Mucosa of stomach (tissue), 1 donor: Measurements from ENCODE around the gene HES1.

Experiments used
- H3K27me3 ChIP-seq: one replicate; pipeline ENCODE4 v1.7.0; 2013; ENCODE audit warnings: mild to moderate bottlenecking, low read length; ENCODE audit not compliant: control insufficient read depth, insufficient read depth
- H3K36me3 ChIP-seq: one replicate; pipeline ENCODE4 v1.7.0; 2013; ENCODE audit warnings: low read length; ENCODE audit not compliant: control insufficient read depth, insufficient read depth
- H3K4me1 ChIP-seq: one replicate; pipeline ENCODE4 v1.7.0; 2013; ENCODE audit warnings: mild to moderate bottlenecking, low read length; ENCODE audit not compliant: control insufficient read depth, insufficient read depth
- H3K4me3 ChIP-seq: one replicate; pipeline ENCODE4 v1.7.0; 2013; ENCODE audit warnings: low read length
- H3K9ac ChIP-seq: one replicate; pipeline ENCODE4 v1.7.0; 2013; ENCODE audit warnings: mild to moderate bottlenecking, low read length, moderate library complexity
- H3K9me3 ChIP-seq: one replicate; pipeline ENCODE4 v1.7.0; 2013; ENCODE audit warnings: mild to moderate bottlenecking, low read length, moderate library complexity; ENCODE audit not compliant: control insufficient read depth
- donor health status: Pancreatic carcinoma.

The HES1 gene

DNA sequence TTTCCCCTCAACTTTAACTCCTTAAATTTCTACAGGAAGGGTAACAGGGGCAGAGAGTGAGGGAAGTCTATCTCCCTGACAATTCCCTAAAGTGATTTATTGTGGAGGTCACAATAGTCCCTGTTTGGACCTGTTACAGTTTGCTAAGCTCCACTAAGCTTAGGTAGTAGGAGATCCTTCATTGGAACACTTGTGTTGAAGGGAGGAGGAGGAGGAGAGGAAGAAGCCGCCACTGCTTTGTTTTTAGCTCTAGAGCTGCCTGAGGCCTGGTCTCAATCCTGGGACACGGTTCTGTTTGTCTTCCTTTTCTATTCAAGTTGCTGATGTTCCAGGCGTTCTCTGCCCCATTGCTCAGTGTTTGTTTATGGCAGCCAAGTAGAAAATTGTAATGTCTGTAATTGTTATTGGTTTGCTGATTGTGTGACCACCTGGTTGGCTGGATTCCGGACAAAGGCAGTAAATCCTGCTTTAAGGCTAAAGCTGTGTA lies 48.4 kb downstream of the HES1 start:
- Histone ChIP-seq H3K9me3 (no peaks in the 10 kb centered on the region), H3K9ac (no peak overlapping the region)

DNA sequence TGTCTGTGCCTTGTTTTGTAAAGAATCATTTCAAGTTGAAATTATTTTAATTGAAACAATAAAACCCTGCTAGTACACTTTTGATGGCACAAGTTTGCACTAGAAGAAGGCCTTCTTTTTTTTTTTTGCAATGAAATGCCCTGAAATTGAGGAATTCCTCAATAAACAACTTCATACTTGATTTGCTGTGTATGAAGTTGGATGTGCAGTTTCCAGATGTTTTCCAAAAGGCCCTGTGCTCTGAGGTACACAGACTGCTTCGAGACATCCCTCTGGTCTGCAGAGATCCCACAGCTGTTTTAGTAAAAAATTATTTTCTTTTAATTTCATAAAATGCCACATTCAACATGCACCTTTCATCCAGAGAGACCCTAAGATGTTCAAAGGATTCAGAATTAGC lies 48.9 kb downstream of the HES1 start:
- H3K4me1 ChIP-seq, result peaks cover 9% of the 10 kb centered on the region
- H3K9me3 ChIP-seq, result no peaks in the 10 kb centered on the region
- no peak overlapping the region for H3K9ac ChIP-seq
- no peak overlapping the region for H3K4me3 ChIP-seq
- no peaks in the 10 kb centered on the region for H3K27me3 ChIP-seq
- no peaks in the 10 kb centered on the region for H3K36me3 ChIP-seq

More for the DNA sequence above, 48.4 kb downstream of the HES1 start:
- H3K27me3 ChIP-seq, result no peaks in the 10 kb centered on the region
- H3K36me3 ChIP-seq, result no peaks in the 10 kb centered on the region
- H3K4me3 ChIP-seq, result no peak overlapping the region
- H3K4me1 ChIP-seq, result peaks cover 9% of the 10 kb centered on the region

DNA sequence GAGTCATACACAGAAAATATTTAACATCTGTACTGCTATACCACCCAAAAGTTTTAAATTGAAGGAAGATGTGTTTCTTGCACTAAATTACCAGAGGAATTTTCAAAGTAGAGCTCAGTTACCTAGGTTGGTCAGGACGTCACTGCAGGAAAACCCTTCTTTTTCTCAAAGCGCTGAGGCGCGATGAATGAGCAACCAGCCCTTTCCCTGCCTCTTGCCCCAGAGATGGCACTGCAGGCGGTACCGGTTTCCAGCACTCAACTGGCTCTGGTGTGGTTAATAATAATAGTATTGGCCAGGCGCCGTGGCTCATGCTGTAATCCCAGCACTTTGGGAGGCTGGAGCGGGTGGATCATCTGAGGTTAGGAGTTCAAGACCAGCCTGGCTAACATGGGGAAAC lies 49.3 kb downstream of the HES1 start:
- Histone ChIP-seq H3K9me3 (no peaks in the 10 kb centered on the region), H3K4me1 (peaks cover 9% of the 10 kb centered on the region), H3K27me3 (no peaks in the 10 kb centered on the region), H3K9ac (no peak overlapping the region), H3K4me3 (no peak overlapping the region), H3K36me3 (no peaks in the 10 kb centered on the region)

DNA sequence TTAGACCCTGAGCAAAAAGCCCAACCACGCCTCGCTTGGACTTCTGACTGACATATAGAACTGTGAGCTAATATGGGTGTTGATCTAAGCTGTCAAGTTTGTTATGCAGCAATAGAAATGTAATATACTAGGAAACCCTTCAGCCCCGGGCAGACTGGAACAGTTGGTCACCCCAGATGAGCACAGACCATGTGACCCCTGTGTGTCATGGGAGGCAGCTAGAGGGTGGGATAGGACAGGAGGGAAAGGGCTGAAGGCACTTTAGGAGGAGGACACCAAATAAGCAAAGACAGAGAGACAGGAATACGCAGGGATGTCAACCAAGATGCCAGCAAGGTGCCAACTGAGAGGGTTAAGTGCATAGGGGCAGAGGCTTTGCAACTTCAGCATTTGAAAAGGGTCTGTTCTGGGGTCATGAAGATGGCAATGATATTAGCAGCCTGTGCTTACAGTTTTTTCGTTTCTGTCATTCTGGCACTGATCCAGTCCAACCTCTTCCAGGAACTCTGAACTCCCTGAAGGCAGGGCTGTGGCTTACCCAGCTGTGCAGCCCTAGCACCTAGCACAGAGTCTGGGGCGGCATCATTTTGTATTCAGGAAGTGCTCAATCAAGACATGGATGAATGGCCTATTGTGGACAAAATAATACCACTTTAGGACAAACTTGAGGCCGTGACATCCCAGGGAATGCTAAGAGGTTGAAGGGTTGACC lies 51.4 kb downstream of the HES1 start:
- no peak overlapping the region for H3K9ac ChIP-seq
- H3K27me3 ChIP-seq, result no peaks in the 10 kb centered on the region
- H3K36me3 ChIP-seq, result no peaks in the 10 kb centered on the region
- H3K4me1 ChIP-seq, result peaks cover 9% of the 10 kb centered on the region
- H3K4me3 ChIP-seq, result no peak overlapping the region
- no peaks in the 10 kb centered on the region for H3K9me3 ChIP-seq
